ENCODE results near the gene MAP2K6.

DNA sequence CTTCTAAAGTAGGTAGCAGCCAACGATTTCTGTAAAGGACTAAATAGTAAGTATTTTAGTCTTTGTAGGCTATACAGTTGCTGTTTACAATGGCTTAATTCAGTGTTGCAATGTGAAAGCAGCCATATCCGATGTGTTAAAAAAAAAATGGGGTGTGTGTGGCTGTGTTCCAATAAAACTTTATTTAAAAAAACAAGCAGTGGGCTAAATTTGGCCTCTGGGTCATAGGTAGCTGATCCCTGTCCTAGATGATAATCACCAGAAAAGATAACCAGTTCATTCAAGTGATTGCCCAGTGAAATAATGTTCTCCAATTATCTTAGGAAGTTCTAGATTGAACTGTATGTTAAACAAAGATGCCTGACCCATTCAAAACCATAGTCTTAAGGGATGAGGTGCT lies 124.3 kb downstream of the MAP2K6 start:
- TF ChIP-seq POLR2A (IDR thresholded peaks at IDR 0.05) = no peak
- no peak for TF ChIP-seq POLR2AphosphoS5 (IDR thresholded peaks at IDR 0.05)
